Measurements from ENCODE around the gene DLGAP1. TPM values are rescaled to one million over a fixed set of nuclear protein-coding genes. Genes with fewer than 3 reads are reported as not detected.

Gene DLGAP1
- total RNA-seq, 1 donor from 2014 or later = 3.7 TPM

DNA sequence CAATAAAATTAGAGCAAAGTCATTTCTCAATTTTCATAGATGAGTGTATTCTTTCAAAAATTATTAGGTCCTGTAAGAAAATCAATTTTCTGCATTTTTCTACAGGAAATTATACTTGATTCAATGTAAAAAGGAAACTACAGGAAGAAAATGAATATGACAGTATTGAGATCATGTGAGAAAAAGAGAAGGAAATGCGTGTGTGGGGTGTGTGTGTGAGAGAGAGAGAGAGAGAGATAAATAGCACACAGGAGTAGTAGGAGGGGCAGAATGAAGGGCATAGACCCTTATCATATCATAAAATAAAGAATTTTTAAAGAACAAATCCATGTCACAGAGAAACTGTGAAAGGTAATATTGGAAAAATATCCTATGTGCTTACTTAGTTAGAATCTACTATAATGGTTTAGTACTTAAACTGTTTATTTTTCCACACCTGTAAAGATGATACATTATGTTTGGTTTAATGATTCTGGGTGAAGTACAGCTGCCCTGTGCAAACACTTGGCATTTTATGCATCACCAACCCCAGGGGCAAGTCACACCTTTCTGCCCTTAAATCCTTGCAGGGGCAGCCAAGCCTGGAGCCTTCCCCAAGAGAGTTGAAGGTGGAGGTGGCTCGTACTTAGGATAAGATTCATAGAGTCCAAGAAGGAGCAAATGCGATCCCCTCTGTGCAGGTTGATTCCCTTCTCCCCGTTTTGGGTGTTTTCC is 728.7 kb downstream of the DLGAP1 start:
- TF ChIP-seq CTCF (conservative IDR thresholded peaks at IDR 0.05) = no peak
- Mint-ChIP-seq H3K9me3 (no peaks in the 10 kb centered on the region), H3K27ac (no peak overlapping the region), H3K36me3 (no peaks in the 10 kb centered on the region), H3K4me3 (no peak overlapping the region), H3K27me3 (no peaks in the 10 kb centered on the region), H3K4me1 (ENCODE audit: unreplicated experiment) (peaks cover 20% of the 10 kb centered on the region)
- no peak for DNase-seq (ENCODE audit: extremely low spot score, unreplicated experiment)

- TF ChIP-seq CTCF (conservative IDR thresholded peaks at IDR 0.05) = no peak
- peaks cover 27% of the 10 kb centered on the region for H3K4me1 Mint-ChIP-seq (ENCODE audit: unreplicated experiment)
- no peak overlapping the region for H3K4me3 Mint-ChIP-seq
- DNase-seq (ENCODE audit: extremely low spot score, unreplicated experiment) = no peak
- H3K27ac Mint-ChIP-seq = no peak overlapping the region
- H3K36me3 Mint-ChIP-seq = no peaks in the 10 kb centered on the region
- no peaks in the 10 kb centered on the region for H3K9me3 Mint-ChIP-seq
- peaks cover 2% of the 10 kb centered on the region for H3K27me3 Mint-ChIP-seq
Measured at GRCh38 chr18:3725115-3725514, 730.0 kb downstream of the DLGAP1 start.

GRCh38 chr18:3723554-3723953 is 731.6 kb downstream of the DLGAP1 start:
- no peak for TF ChIP-seq CTCF (conservative IDR thresholded peaks at IDR 0.05)
- peaks cover 2% of the 10 kb centered on the region for H3K27me3 Mint-ChIP-seq

DNA sequence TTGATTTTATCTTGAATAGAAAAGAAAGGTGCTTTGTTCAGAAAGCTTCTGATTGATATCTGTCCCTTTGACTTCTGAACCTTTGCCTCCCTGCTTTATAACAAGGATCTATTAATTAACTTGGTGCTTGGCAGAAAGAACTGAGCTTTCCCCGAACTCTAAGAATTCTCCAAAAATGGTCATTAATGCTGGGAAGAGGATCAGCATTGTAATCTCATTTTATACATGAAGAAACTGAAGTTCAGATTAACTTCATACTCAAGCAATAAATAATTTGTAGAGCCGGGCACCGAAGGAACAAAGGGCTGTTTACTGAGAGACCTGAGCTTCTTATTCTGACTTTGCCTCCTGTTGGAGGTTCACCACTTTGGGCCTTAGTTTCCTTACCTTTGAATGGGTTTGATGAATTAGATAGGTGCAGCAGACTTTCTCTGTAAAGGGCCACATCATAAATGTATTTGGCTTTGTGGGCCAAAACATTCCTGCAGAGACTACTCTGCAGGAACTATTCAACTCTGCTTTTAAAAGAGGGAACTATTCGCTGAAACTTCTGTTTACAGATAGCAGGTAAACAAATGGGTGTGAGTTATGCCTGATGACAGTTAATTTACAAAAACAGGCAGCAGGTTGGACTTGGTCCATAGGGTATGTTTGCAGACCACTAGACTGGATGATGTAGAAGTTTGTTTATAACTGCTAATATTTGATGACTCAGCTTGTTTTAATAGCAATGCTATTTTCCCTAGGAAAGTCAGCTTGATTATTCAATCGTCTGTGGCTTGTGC is 732.3 kb downstream of the DLGAP1 start:
- peaks cover 2% of the 10 kb centered on the region for H3K27me3 Mint-ChIP-seq
- H3K4me1 Mint-ChIP-seq (ENCODE audit: unreplicated experiment) = peaks cover 27% of the 10 kb centered on the region
- H3K27ac Mint-ChIP-seq = peak overlapping the region; percentile 67
- H3K36me3 Mint-ChIP-seq = no peaks in the 10 kb centered on the region
- TF ChIP-seq CTCF (conservative IDR thresholded peaks at IDR 0.05) = no peak
- peak overlapping the region; percentile 12 for H3K4me3 Mint-ChIP-seq
- DNase-seq (ENCODE audit: extremely low spot score, unreplicated experiment) = no peak
- no peaks in the 10 kb centered on the region for H3K9me3 Mint-ChIP-seq

More at GRCh38 chr18:3723554-3723953, 731.6 kb downstream of the DLGAP1 start:
- Mint-ChIP-seq H3K4me1 (ENCODE audit: unreplicated experiment) (peaks cover 27% of the 10 kb centered on the region), H3K36me3 (no peaks in the 10 kb centered on the region), H3K27ac (peak overlapping the region; percentile 67), H3K4me3 (no peak overlapping the region), H3K9me3 (no peaks in the 10 kb centered on the region)
- no peak for DNase-seq (ENCODE audit: extremely low spot score, unreplicated experiment)

DNA sequence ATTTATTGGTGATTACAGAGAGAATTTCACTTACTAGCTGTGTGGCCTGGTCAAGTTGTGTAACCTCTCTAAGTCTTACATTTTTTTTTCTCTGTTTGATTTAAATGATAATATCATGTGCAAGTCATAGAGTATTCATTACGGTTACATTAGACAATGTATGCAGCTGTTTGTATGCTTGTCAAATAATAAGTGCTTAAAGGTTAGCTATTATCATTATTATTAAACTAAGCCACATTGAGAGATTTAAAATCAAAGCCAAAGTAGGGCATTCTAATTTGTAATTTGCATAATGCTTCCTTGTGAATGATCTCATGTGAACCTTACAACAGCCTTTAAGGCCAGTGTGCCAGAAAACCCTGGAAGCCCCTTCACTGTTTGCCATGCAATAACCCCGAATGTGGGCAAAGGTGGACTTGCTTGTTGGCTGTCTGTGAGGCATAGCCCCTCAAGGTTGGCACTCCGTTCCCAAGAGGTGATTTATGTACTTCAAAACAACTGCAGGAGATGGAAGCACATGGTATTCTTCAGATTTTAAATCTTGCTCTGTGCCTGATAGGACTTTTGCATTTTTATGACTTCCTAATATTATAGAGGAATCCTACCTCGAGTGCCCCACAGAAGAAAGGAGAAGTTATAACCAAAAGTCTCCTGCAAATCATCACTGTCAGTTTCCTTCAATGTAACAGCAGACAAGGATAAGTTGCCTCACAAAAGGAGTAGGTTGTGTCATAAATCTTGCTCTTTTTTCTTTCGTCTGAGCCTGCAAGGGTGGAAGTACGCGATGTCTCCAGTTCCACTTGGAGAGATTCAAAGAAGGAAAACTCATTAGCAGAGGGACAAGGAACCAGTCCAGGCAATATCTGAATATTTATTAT is 733.1 kb downstream of the DLGAP1 start:
- TF ChIP-seq CTCF (conservative IDR thresholded peaks at IDR 0.05) = no peak
- no peak for DNase-seq (ENCODE audit: extremely low spot score, unreplicated experiment)
- Mint-ChIP-seq H3K4me3 (peak overlapping the region; percentile 14), H3K27me3 (peaks cover 2% of the 10 kb centered on the region), H3K4me1 (ENCODE audit: unreplicated experiment) (peaks cover 27% of the 10 kb centered on the region), H3K9me3 (no peaks in the 10 kb centered on the region), H3K27ac (peak overlapping the region; percentile 67), H3K36me3 (no peaks in the 10 kb centered on the region)

Measured in type B pancreatic cell (in vitro differentiated cells).